T-helper 22 cell (primary cell): ENCODE measurements around the gene RNF175.

Experiments used
- DNase-seq: peaks from one replicate; pipeline ENCODE4 v3.0.0-alpha.2; 2020; ENCODE audit warnings: low read depth

The RNF175 gene

GRCh38 chr4:153747406-153747955 is 12.3 kb downstream of the RNF175 start:
- no peak for DNase-seq

- DNase-seq: no peak
Observed at GRCh38 chr4:153745651-153746050, 14.2 kb downstream of the RNF175 start.

- no peak for DNase-seq
Observed at GRCh38 chr4:153741541-153741940, 18.3 kb downstream of the RNF175 start.

DNA sequence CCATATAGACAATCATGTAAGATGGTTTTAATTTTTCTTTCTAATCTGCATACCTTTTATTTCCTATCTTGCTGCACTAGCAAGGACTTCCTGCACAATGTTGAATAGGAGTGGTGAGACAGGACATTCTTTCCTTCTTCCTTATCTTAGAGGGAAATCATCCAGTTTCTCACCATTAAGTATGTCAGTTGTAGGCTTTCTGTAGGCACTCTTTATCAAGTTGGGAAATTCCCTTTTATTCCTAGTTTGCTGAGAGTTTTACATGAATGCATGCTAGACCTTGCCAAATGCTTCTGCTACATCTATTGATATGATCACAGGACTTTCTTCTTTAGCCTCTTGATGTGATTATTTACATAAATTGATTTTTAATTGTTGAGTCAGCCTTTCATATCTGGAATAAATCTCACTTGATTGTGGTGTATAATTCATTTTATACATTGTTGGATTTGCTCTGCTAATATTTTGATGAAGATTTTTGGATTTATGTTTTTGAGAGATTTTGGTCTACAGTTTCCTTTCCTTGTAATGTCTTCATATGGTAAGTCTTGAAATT is 23.8 kb downstream of the RNF175 start:
- DNase-seq: no peak

- DNase-seq: no peak
Observed at GRCh38 chr4:153733751-153734448, 25.9 kb downstream of the RNF175 start.

DNA sequence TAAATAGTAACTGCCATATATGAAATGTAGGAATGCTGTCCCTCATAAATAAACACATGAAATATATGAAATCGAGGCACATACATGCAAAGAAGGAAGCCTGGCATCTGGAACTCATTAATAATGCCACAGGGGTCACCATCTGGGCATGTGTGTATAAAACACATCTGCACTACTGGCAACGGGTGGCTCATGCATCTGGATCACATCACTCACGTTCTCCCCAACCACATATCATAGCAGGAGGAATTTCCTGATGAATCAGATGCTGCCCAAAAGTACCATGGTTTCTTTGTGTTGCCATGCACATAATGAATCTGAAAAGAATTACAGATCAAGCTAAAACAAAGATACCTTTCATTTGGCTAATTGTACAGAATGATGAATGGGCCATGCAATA is 28.6 kb downstream of the RNF175 start:
- no peak for DNase-seq

DNA sequence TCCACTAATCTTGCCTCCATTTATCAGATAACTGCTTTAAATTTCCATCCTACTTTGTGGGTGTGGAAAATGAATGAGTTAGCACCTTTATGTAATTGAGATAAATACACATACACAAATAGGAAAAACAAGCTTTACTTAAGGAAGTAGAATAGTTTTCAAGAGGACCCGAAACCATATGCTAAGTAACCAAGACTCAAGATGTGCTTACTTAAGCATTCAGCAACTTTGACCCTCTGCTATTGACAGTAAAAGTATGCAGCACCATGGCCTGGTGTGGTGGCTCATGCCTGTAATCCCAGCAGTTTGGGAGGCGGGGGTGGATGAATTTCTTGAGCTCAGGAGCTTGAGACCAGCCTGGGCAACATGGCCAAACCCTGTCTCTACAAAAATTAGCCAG is 29.9 kb downstream of the RNF175 start:
- DNase-seq: no peak

DNA sequence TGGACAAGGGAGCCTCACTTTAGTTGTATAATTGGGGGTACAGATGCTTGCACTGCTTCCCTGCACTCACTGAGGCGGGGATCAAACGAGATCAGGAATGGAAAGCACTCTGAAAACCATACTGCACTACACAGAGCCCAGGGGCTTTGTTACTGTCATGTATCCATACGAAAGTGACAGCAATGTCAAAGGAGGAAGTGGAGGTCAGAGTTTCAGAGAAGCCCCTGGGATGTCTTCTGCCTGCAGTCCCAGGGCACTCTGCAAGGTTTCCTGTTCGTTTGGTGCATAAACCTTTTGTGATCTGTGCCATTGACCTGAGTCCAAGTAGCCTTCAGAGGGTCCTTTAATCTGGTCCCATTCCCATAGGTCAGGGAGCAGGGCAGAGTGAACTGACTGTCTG is 31.2 kb downstream of the RNF175 start:
- DNase-seq: no peak

- DNase-seq: no peak
Observed at GRCh38 chr4:153728151-153728550, 31.7 kb downstream of the RNF175 start.

DNA sequence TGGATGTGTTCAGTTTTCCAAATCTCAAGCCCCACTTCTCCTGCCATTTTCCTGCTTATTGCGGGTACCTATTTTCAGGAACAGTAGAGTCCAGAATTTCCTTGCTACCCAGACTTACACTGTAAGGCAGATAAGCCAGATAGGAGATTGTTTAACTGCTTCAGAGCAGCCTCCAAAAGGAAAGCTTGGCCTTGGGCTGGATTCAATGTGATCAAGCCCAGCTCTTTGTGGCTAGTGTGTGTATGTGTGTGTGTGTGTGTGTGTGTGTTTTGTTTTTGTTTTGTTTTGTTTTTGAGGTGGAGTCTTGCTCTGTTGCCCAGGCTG is 34.0 kb downstream of the RNF175 start:
- DNase-seq: no peak

GRCh38 chr4:153725136-153725830 is 34.5 kb downstream of the RNF175 start:
- DNase-seq: no peak

- no peak for DNase-seq
Observed at GRCh38 chr4:153724606-153725005, 35.2 kb downstream of the RNF175 start.

DNA sequence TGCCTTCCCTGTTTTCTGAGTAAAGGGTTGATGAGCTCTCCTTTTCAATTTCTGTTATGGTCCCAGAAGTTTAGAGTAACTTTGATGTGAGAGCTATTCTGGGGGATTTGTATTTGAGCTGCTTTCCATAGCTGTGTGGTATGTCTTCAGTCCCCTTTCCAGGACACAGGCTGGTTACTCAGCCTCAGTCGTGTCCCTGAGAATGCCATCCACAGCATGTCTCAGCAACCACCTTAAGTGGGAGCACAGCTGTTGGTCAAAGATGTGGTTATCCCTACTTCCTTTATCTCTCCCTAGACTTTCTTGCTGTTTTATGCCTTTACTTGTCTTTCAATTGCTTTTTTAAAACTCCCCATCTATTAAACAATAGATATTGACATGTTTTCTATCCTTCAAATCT is 37.8 kb downstream of the RNF175 start:
- no peak for DNase-seq

GRCh38 chr4:153713866-153714646 is 45.8 kb downstream of the RNF175 start:
- DNase-seq: no peak

DNA sequence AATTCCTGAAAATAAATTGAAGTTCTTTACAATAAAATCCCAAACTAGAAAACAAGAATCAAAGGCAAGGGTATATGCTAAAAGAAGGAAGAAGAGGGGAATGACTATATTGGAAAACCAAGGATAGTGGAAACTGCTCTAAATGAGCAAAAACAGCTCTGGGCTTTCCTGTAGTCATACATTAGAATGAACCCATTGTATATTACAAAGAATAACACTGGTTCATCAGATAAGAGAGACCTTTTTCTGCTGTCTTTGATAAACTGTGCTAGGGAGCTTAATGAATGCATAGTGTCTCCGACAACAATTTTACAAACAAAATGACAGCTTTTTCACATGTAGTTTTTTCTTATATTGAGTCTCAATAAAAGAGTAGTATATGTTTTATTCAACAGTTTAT is 49.1 kb downstream of the RNF175 start:
- DNase-seq: no peak

- no peak for DNase-seq
Observed at GRCh38 chr4:153706519-153706918, 53.3 kb downstream of the RNF175 start.

- no peak for DNase-seq
Observed at GRCh38 chr4:153705743-153706468, 53.9 kb downstream of the RNF175 start.

- DNase-seq: no peak
Observed at GRCh38 chr4:153704522-153704921, 55.3 kb downstream of the RNF175 start.

- no peak for DNase-seq
Observed at GRCh38 chr4:153684971-153685371, 74.9 kb downstream of the RNF175 start.

GRCh38 chr4:153684182-153684970 is 75.4 kb downstream of the RNF175 start, which contains the start of gene TLR2:
TLR2 (plus strand) TSS chr4:153684280; CDS start chr4:153702908, 18,628 bp downstream.
- peak; percentile 30 for DNase-seq

GRCh38 chr4:153683763-153684181 is 76.1 kb downstream of the RNF175 start:
- no peak for DNase-seq
